ENCODE results near the gene ZBED3. TPM values are rescaled to one million over a fixed set of nuclear protein-coding genes. Genes with fewer than 3 reads are reported as not detected.

ZBED3 gene
- total RNA-seq, 1 experiment from 2014 or later, result 1.9 TPM

DNA sequence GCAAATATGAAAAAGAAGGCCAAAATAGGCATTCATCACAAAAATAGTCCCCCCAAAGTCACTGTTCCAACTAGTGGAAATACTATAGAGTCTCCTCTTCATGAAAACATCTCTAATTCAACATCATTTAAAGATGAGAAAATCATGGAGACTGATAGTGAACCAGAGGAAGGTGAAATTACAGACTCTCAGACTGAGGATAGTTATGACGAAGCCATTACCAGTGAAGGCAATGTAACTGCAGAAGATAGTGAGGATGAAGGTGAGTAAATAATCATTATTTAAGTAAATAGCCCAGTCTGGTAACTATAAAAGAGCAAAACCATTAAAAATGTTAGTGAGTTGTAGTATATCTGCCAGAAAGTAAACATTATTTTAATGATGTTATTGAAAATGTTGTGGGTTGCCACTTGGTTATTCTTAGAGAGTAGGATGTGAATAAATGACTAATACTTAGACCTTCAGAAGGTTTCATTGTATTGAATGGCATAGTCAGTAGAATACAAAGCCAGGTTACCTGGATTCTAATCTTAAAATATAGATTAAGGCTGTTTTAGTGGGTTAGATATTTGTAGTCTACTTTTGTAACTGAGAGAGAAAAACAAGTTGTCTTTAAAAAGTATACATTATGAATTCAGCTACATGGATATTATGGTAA is 40.5 kb downstream of the ZBED3 start:
- Histone ChIP-seq H3K4me3 (ENCODE audit: insufficient read depth, low read depth, low read length) (no peak overlapping the region), H3K27me3 (ENCODE audit: control insufficient read depth, insufficient read depth, low read length) (no peaks in the 10 kb centered on the region), H3K36me3 (replicated peaks; ENCODE audit: control insufficient read depth, insufficient read depth, low read length) (peaks cover 3% of the 10 kb centered on the region)
- DNase-seq, result no peak

GRCh38 chr5:77035950-77036349 is 51.1 kb downstream of the ZBED3 start:
- Histone ChIP-seq H3K27me3 (ENCODE audit: control insufficient read depth, insufficient read depth, low read length) (no peaks in the 10 kb centered on the region), H3K36me3 (replicated peaks; ENCODE audit: control insufficient read depth, insufficient read depth, low read length) (peaks cover 10% of the 10 kb centered on the region), H3K4me3 (ENCODE audit: insufficient read depth, low read depth, low read length) (no peak overlapping the region)
- DNase-seq, result no peak

DNA sequence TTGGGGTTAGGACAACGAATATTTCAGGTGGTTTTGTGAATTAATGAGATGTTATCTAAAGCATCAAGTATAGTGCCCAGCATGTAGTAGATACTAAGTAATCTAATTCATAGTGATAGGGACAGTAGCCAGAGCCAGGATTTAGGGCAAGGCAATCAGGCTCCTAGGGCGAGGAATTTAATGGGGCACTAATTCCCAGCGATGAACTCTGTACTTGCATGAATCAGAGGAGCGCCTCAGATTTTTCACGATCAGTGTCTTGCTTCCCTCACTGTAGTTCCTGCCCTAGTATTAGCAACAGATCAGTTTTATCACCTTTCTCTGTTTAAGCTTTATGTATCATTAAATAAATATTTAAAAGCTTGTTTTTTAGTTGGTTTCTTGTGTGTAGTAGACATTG is 53.7 kb downstream of the ZBED3 start:
- Histone ChIP-seq H3K4me3 (ENCODE audit: insufficient read depth, low read depth, low read length) (no peak overlapping the region), H3K36me3 (replicated peaks; ENCODE audit: control insufficient read depth, insufficient read depth, low read length) (peaks cover 7% of the 10 kb centered on the region), H3K27me3 (ENCODE audit: control insufficient read depth, insufficient read depth, low read length) (no peaks in the 10 kb centered on the region; the same call in 1 of the 2 replicates)
- DNase-seq, result no peak

GRCh38 chr5:77032635-77033034 is 54.5 kb downstream of the ZBED3 start:
- H3K36me3 ChIP-seq (replicated peaks; ENCODE audit: control insufficient read depth, insufficient read depth, low read length), result peaks cover 7% of the 10 kb centered on the region
- no peak overlapping the region for H3K4me3 ChIP-seq (ENCODE audit: insufficient read depth, low read depth, low read length)
- H3K27me3 ChIP-seq (ENCODE audit: control insufficient read depth, insufficient read depth, low read length), result no peaks in the 10 kb centered on the region; the same call in 1 of the 2 replicates
- no peak for DNase-seq

DNA sequence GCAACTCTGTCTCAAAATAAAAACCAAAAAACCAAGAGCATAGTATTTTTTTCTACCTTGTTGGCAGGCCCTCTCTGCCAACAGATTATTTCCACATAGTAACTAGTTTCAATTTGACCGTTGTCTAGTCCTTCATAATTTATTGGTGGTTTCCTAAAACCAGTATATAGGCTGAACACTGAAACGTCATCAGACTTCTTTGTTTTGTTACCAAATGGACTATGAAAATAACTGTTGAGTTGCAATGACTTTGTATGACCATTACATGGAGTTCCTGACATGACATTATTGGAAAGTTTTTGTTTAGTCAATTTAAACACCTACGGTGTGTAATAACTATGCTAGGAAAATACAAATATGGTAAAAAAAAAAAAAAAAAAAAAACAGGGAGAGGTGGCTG is 55.2 kb downstream of the ZBED3 start:
- DNase-seq, result no peak
- H3K36me3 ChIP-seq (replicated peaks; ENCODE audit: control insufficient read depth, insufficient read depth, low read length), result peaks cover 2% of the 10 kb centered on the region
- H3K27me3 ChIP-seq (ENCODE audit: control insufficient read depth, insufficient read depth, low read length), result no peaks in the 10 kb centered on the region; the same call in 1 of the 2 replicates
- no peak overlapping the region; the same call in 1 of the 2 replicates for H3K4me3 ChIP-seq (ENCODE audit: insufficient read depth, low read depth, low read length)

GRCh38 chr5:77030097-77031071 is 56.7 kb downstream of the ZBED3 start, which contains the start of gene AGGF1:
Gene AGGF1 (plus strand): TSS chr5:77030404. CDS start chr5:77030767, 363 bp downstream.
- peak within 1 kb of the TSS; percentile 89 for H3K4me3 ChIP-seq (ENCODE audit: insufficient read depth, low read depth, low read length)
- no peaks in the 10 kb centered on the region; the same call in 1 of the 2 replicates for H3K27me3 ChIP-seq (ENCODE audit: control insufficient read depth, insufficient read depth, low read length)
- H3K36me3 ChIP-seq (replicated peaks; ENCODE audit: control insufficient read depth, insufficient read depth, low read length), result no peaks in the 10 kb centered on the region
- peak; percentile 80 for DNase-seq

DNA sequence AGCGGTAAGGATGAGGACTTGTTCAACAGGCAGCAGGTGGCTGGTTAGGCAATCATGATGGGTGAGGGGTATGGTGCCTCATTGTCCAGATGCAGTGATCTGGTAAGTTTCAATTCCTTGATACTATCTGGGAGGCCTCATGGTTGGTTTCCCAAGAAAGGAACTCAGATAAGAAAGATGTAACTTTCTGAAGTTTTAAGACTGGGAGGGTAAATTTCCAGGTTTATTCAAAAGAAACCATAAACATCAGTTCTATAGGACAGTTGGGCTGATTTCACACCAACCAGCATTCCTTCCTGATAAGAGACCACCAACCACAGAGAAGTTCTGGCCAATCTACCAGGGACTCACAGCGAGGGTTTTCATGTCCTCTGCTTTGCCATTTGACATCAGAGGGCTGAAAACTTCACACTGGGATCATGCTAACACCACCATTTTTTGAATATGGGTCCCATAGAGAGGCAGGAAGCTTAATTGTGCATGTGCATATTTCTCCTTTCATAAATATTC is 57.7 kb downstream of the ZBED3 start:
- Histone ChIP-seq H3K27me3 (ENCODE audit: control insufficient read depth, insufficient read depth, low read length) (no peaks in the 10 kb centered on the region; the same call in 1 of the 2 replicates), H3K4me3 (ENCODE audit: insufficient read depth, low read depth, low read length) (no peak overlapping the region)

GRCh38 chr5:77028631-77029375 is 58.3 kb downstream of the ZBED3 start:
- H3K27me3 ChIP-seq (ENCODE audit: control insufficient read depth, insufficient read depth, low read length), result no peaks in the 10 kb centered on the region; the same call in 1 of the 2 replicates
- H3K4me3 ChIP-seq (ENCODE audit: insufficient read depth, low read depth, low read length), result no peak overlapping the region
- H3K36me3 ChIP-seq (replicated peaks; ENCODE audit: control insufficient read depth, insufficient read depth, low read length), result no peaks in the 10 kb centered on the region
- DNase-seq, result no peak

More for the DNA sequence above, 57.7 kb downstream of the ZBED3 start:
- H3K36me3 ChIP-seq (replicated peaks; ENCODE audit: control insufficient read depth, insufficient read depth, low read length), result no peaks in the 10 kb centered on the region
- no peak for DNase-seq

DNA sequence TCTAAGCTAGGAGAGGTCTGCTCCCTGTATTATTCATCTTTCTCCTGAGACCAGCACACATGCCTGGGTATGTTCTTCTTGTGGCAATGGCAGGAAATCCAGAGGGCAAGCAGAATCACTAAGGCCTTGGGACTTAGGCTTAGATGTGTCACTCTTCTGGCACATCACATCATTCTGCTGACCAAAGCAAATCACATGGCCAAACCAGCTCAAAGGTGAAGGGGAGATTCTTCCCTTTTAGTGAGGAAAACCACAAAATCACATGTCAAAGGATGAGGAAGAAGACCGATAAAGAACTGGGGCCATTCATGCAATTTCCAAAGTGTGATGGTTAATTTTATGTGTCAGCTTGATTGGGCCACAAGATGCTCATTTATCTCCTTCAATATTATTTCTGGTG is 62.6 kb downstream of the ZBED3 start:
- Histone ChIP-seq H3K36me3 (replicated peaks; ENCODE audit: control insufficient read depth, insufficient read depth, low read length) (no peaks in the 10 kb centered on the region), H3K4me3 (ENCODE audit: insufficient read depth, low read depth, low read length) (no peak overlapping the region), H3K27me3 (ENCODE audit: control insufficient read depth, insufficient read depth, low read length) (no peaks in the 10 kb centered on the region; the same call in 1 of the 2 replicates)
- DNase-seq, result no peak

GRCh38 chr5:77022511-77023417 is 64.3 kb downstream of the ZBED3 start:
- Histone ChIP-seq H3K36me3 (replicated peaks; ENCODE audit: control insufficient read depth, insufficient read depth, low read length) (no peaks in the 10 kb centered on the region), H3K4me3 (ENCODE audit: insufficient read depth, low read depth, low read length) (no peak overlapping the region), H3K27me3 (ENCODE audit: control insufficient read depth, insufficient read depth, low read length) (no peaks in the 10 kb centered on the region)
- no peak for DNase-seq

Other genes with a start within 250 kb of the ZBED3 start
- gene S100Z, start 237.3 kb downstream of the ZBED3 start, total RNA-seq (2014; rRNA removed; shearing (Covaris generic)), result 1.1 and 1.6 TPM in 2 replicates
- gene CRHBP, start 134.2 kb downstream of the ZBED3 start, total RNA-seq (2014; rRNA removed; shearing (Covaris generic)), result 1.00 and 2.3 TPM in 2 replicates
- 17.8 and 24.5 TPM in 2 replicates for gene AGGF1, start 56.9 kb downstream of the ZBED3 start, total RNA-seq (2014; rRNA removed; shearing (Covaris generic))
- gene PDE8B, start 123.4 kb upstream of the ZBED3 start, total RNA-seq (2014; rRNA removed; shearing (Covaris generic)), result 0.03 and 1.9 TPM in 2 replicates